ENCODE results near the gene EIF4B.

GRCh38 chr12:52980096-52980649 is 26.1 kb upstream of the EIF4B start:
- TF ChIP-seq POLR2A (IDR thresholded peaks at IDR 0.05; ENCODE audit: low read depth, low read length) (no peak), TAF1 (IDR thresholded peaks at IDR 0.05; ENCODE audit: borderline replicate concordance, low read depth, low read length) (no peak)

Measured in GM12892 (cell line).